Amniotic stem cell (primary cell): ENCODE measurements around the gene IRAK2.
"Not testable (repeated sequence)": the region's sequence is repeated elsewhere in the genome, so short reads cannot be mapped to it uniquely, and the experiment has no call there.

Experiments used
- DNase-seq: peaks from one replicate; lab custom pipeline; 2025; lab: John Stamatoyannopoulos, UW

IRAK2 gene, protein sequence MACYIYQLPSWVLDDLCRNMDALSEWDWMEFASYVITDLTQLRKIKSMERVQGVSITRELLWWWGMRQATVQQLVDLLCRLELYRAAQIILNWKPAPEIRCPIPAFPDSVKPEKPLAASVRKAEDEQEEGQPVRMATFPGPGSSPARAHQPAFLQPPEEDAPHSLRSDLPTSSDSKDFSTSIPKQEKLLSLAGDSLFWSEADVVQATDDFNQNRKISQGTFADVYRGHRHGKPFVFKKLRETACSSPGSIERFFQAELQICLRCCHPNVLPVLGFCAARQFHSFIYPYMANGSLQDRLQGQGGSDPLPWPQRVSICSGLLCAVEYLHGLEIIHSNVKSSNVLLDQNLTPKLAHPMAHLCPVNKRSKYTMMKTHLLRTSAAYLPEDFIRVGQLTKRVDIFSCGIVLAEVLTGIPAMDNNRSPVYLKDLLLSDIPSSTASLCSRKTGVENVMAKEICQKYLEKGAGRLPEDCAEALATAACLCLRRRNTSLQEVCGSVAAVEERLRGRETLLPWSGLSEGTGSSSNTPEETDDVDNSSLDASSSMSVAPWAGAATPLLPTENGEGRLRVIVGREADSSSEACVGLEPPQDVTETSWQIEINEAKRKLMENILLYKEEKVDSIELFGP

DNA sequence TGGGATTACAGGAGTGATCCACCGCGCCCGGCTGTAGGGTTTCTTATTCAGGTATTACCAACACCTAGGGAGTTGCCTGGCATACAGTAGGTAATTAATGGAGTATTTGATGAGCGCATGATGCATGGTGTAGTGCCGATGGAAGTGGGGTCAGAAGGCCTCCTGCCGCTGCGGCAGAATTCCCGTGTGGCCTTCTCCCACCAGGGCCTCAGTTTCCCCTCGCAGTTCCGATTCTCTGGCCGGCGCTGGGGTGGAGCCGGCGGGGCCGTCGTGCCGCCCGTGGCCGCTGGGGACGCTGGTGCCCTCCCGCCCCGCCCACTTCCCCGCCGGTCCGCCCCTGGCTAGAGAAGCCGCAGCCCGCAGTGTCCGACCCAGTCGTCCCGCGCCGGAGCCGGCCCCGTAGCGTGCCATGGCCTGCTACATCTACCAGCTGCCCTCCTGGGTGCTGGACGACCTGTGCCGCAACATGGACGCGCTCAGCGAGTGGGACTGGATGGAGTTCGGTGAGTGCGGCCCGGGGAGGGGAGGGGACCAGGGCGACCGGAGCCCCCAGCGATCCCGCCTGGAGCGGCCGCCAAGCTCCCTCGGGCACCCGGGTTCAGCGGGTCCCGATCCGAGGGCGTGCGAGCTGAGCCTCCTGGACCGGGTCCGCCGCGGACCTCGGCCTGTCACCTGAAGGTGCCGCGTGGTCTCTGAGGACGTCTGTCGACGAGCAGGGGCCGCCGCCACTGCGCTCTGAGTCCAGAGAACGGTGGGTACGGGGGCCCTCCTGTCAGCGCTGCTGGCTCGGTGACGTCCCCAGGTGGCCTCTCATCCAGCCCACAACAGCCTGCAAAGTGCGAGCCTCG lies at the start of gene IRAK2:
Gene IRAK2, plus strand, starts transcription at position 374 of the 848 bp plus-strand sequence. Its CDS starts 36 bp downstream, at position 410.
- peak; percentile 57 for DNase-seq

DNA sequence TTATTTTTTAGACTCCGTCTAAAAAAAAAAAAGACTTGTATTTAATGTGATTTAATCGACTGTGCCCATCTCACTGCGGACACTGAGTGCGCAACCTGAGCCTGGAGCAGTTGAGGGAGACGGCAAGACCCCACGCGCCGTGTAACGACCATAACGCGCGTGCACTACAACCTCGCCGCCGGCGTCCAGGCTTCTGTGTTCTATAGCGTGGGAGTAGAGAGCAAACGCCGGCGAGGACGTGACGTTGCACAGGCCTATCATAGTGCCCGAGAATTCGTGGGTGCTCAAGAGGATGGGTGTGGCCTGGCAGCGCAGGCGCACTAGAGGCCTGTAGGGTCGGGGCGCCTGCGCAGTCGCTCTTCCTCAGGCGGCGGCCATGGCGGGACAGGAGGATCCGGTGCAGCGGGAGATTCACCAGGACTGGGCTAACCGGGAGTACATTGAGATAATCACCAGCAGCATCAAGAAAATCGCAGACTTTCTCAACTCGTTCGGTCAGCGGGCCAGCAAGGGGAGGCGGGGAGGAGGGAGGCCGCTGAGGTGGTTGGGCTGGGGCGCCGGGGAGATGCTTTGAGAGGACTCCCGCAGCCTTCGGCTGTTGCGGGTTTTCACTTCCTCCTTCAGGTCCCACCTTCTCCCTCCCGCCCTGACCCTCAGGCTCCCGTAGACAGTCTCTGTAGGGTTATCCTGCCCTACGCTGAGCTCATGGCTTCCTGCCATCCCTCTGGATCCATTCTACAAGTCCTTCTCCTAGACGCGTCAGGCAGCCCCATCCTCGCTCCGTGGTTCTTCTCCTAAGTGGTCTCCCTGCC lies 49.2 kb upstream of the IRAK2 start, which contains the start of gene BRK1:
Gene BRK1, plus strand, starts transcription at position 350 of the 812 bp plus-strand sequence. Its CDS starts 27 bp downstream, at position 377.
- DNase-seq: peak; percentile 94

DNA sequence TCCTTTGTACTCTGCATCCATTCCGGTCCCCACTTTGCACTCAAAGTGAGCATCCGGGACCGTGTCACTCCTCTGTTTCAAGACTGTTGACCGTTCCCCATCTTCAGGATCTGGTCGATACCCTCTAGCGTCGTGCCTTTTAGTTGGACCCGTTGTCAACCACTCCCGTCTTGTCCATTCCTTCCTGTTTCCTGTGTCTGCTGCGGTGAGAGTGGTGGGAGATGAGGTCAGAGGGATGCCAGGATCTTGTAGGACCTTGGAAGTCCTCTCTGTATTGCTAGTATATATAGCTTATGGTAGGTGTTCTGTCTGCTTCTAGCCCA lies 48.6 kb upstream of the IRAK2 start:
- DNase-seq: no peak

DNA sequence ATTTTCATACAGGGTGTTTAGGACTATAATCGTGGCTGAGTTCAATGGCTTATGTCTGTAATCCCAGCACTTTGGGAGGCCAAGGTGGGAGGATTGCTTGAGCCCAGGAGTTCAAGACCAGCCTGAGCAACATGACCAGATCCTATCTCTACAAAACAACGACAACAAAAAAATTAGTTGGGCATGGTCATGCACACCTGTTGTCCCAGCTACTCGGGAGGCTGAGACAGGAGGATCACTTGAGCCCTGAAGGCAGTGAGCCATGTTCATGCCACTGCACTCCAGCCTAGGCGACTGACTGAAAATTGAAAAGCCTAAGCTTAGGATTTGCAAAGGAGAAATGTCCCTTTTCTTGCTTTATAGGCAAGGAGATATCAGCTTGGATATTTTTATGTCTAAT lies 47.8 kb upstream of the IRAK2 start:
- DNase-seq: no peak

DNA sequence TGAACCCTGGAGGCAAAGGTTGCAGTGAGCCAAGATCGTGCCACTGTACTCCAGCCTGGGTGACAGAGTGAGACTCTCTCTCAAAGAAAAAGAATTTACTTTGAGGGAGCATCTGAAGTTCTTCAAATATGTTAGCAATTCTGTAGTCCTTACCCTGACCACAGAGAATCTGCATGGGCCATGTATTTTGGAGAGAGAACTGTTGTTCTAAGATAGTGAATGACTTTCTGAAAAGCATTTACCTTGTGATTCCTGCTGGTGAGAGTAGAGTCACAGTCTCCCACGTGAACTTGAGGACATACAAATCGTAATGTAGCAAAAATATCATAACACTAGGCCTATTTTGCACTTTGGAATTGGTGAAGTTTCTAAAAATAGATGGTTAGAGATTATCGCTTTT lies 45.3 kb upstream of the IRAK2 start:
- no peak for DNase-seq

DNA sequence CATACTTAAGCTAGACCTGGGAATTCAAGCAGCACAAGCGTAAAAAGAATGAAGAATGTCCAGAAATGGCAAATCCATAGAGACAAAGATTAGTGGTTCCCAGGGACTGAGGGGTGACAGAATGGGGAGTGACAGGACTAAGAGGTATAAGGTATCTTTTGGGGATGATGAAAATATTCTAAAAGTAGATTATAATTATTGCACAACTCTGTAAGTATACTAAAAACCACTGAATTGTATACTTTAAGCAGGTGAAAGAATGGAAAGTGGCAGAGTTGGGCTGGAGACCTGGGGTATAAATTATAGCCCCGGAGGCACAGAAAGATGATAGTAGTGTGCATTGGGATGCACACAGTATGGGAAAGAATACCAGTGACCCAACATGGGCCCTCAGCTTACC lies 43.7 kb upstream of the IRAK2 start:
- no peak for DNase-seq

DNA sequence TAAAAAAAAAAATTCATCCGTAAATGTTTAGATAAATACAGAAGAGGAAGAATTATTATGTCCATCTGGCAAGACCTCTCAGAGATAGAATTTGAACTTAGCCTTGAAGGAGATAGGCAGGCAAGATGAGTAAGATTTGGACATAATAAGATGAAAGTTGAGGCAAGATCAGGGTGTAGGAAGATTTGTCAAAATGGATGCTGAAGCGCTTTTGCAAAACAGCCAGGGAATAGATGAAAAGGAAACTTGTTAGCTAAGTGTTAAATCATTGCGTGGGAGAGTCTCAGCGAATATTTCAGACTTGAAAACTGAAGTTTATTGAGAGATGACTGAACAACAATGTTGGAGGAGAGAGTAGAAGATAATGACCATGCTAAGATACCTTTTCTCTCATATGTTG lies 42.0 kb upstream of the IRAK2 start:
- no peak for DNase-seq

DNA sequence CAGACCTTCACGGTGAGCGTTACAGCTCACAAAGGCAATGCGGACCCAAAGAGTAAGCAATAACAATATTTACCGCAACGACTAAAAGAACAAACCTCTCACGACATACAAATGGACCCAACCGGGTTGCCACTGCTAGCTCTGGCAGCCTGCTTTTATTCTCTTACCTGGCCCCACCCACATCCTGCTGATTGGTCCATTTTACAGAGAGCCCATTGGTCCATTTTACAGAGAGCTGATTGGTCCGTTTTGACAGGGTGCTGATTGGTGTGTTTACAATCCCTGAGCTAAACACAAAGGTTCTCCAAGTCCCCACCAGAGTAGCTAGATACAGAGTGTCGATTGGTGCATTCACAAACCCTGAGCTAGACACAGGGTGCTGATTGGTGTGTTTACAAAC lies 28.8 kb upstream of the IRAK2 start:
- DNase-seq: not testable (repeated sequence)

DNA sequence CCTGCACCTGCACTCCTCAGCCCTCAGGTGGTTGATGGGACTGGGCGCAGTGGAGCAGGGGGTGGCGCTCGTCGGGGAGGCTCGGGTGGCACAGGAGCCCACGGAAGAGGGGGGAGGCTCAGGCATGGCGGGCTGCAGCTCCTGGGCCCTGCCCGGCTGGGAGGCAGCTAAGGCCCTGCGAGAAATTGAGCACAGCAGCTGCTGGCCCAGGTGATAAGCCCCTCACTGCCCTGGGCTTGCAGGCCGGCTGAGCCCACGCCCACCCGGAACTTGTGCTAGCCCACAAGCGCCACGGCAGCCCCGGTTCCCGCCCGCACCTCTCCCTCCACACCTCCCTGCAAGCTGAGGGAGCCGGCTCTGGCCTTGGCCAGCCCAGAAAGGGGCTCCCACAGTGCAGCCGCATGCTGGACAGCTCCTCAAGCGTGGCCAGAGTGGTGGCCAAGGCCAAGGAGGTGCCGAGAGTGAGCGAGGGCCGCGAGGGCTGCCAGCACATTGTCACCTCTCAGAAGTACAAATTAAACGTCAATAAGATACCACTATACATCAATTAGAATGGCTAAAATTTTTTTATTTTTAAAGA lies 28.2 kb upstream of the IRAK2 start:
- no peak for DNase-seq

DNA sequence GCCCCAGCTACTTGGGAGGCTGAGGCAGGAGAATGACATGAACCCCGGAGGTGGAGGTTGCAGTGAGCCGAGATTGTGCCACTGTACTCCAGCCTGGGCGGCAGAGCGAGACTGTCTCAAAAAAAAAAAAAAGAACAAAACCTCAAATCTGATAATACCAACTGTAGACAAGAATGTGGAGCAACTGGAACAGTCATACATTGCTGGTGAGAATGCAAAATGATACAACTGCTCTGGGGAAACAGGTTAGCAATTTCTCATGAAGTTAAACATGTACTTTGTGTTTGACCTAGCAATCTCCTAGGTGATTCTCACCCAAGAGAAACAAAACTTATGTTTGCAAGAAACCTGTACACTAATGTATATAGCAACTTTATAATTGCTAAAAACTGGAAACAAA lies 27.5 kb upstream of the IRAK2 start:
- no peak for DNase-seq

DNA sequence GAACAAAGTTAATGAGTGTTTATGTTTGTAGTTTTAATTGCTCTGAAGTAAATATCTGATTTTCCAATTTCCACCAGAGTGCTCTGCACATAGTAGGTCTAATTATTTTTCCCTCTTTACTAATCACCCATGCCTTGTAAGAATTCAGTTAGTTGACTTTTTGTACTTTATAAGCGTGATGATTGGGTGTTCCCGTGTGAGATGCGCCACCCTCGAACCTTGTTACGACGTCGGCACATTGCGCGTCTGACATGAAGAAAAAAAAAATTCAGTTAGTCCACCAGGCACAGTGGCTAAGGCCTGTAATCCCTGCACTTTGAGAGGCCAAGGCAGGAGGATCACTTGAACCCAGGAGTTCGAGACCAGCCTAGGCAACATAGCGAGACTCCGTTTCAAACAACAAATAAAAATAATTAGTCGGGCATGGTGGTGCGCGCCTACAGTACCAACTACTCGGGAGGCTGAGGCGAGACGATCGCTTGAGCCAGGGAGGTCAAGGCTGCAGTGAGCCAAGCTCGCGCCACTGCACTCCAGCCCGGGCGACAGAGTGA lies 23.6 kb upstream of the IRAK2 start:
- DNase-seq: no peak

DNA sequence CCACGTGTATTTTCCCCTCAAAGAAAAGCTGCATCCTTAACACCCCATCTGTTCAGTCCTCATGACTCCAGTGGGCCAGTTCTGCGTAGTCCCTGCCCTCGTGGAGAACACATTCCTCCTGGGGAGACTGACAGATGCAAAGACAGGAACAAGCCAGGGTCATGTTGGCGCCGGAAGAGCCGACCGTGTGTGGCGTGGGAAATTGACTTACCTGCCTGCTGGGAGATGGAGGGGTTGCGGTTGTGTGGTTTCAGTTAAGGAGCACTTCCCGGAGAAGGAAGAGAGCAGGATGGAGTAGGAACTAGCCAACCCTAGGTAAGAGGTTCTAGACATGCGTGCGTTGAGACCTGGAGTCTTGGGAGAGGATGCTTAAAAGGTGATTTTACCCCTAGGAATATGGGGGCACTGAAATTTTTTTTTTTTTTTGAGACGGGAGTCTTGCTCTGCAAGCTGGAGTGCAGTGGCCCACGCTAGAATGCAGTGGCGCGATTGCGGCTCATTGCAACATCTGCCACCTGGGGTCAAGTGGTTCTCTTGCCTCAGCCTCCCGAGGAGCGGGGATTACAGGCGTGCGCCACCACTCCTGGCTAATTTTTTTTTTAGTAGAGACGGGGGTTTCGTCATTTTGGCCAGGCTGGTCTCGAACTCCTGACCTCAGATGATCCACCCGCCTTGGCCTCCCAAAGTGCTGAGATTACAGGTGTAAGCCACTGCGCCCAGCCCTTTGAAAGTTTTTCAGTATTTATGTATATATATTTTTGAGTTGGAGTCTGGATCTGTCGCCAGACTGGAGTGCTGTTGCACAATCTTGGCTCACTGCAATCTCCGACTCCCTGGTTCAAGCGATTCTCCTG lies 21.8 kb upstream of the IRAK2 start:
- DNase-seq: no peak

DNA sequence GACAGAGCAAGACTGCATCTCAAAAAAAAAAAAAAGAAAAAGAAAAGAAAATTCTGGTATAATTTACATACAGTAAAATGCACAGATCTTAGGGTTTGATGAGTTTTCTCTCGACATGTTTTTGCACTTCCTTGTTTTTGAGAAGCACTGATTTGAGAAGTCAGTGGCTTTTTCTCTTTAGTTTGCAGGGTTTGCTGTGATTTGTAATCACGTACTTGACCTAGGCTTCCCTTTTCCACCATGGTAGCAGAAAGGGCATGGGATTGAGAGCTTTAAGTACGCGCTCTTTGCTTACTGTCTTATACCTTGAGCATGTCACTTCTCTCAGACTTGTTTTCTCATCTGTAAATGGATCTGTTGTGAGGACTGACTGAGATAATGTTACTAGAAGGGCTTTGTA lies 19.0 kb upstream of the IRAK2 start:
- DNase-seq: no peak

DNA sequence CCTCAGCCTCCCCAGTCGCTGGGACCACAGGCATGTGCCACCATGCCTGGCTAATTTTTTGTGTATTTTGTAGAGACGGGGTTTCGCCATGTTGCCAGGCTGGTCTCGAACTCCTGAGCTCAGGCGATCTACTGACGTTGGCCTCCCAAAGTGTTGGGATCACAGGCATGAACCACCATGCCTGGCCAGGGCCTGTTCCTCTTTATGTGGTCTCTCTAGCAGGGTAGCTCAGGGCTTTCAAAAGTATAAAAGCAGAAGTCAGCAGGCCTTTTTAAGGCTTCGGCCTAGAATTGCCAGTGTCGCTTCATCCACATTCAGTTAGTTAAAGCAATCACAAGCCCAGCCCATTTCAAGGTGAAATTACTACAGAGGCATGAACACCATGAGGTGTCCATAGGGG lies 15.5 kb upstream of the IRAK2 start:
- DNase-seq: no peak

DNA sequence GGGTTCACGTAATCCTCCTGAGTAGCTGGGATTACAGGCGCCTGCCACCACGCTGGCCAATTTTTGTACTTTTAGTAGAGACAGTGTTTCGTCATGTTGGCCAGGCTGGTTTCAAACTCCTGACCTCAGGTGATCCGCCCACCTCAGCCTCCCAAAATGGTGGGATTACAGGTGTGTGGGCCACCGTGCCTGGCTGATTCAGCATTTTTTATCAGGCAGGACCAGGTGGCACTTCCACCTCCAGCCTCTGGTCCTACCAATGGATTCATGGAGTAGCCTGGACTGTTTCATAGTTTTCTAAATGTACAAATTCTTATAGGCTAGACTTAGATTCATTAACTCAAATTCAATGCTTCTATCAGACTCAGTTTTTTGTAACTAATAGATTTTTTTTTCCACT lies 13.7 kb upstream of the IRAK2 start:
- DNase-seq: no peak

DNA sequence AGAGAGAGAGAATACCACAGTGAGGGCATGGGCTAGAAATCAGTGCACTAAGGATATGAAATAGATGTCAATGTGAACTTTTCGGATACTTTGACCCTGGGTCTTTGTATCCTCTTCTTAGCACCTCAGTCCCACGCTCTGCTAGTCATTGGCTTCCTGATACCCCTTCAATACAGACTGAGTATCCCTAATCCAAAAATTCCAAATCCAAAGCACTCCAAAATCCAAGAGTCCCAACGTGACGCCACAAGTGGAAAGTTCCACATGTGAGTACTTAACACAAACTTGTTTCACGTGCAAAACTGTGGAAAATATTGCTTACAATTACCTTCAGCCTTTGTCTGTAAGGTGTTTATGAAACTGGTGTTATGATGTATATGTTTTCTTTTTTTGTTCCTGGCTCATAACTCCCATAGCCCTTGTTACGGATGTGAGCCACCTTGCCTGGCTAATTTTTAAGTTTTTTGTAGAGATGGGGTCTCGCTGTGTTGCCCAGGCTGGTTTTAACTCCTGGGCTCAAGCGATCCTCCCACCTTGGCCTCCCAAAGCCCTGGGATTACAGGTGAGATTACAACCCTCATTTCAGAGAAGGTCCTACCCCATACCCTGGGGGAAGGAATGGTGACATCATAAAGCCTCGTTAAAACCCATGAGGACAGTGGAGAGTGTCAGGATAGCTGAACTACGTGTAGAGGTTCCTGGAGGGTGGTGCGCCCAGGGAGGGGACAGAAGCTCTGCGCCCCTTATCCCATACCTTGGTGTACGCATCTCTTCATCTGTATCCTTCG lies 10.2 kb upstream of the IRAK2 start:
- DNase-seq: no peak

DNA sequence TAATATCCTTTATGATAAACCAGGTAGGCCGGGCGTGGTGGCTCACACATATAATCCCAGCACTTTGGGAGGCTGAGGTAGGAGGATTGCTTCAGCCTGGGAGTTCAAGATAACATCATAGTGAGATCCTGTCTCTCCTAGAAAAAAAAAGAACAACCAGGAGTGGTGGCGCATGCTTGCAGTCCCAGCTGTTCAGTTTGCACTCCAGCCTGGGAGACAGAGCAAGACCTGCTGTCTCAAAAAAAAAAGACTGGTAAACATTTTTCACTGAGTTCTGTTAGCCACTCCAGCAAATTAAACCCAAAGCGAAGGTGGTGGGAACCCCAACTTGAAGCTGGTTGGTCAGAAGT lies 9.6 kb upstream of the IRAK2 start:
- no peak for DNase-seq

DNA sequence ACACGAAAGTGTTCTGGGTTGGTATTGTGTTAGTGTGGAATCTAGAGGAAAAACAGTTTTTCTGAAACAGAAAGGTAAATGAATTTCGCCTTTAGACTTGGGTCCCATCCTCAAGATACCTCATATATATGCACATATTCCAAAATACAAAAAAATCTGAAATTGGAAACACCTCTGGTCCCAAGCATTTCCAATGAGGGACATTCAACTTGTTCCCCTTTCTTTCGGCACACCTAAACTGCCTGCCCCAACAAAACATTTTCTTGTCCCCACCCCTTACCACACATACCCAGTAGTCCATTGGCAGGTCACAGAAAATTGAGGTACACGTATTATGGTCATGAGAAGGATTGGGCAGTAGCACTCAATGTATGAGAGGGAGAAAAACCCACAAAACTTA lies 9.1 kb upstream of the IRAK2 start:
- DNase-seq: no peak

DNA sequence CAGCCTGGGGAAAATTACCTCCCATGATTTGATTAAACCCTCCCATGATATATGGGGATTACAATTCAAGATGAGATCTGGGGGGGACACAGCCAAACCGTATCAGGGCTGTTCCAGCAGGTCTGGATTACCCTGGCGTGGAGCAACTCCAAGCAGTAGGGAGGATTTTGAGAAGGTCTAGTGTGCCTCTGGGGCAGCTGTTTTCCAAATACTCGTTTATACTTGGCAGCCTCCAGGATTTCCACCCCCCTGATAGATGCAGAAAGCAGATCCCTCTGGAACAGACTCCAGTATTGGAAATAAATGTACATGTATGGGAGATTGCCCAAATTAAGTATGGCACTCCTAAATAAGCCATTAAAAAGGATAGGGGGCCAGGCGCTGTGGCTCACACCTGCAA lies 7.7 kb upstream of the IRAK2 start:
- no peak for DNase-seq

DNA sequence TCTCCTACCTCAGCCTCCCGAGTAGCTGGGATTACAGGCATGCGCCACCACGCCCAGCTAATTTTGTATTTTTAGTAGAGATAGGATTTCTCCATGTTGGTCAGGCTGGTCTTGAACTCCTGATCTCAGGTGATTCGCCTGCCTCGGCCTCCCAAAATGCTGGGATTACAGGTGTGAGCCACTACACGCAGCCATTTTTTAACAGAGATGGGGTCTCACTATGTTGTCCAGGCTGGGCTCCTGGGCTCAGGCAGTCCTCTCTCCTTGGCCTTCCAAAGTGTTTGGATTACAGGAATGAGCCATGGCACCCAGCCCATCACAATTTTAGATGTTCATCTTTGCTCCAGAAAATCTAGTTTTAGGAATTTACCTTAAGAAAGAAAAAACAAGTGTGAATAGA lies 6.2 kb upstream of the IRAK2 start:
- DNase-seq: not testable (repeated sequence)
